ENCODE data around the gene PLXNB2. TPM values are rescaled to one million over a fixed set of nuclear protein-coding genes. Genes with fewer than 3 reads are reported as not detected.
"Not testable (repeated sequence)": the region's sequence is repeated elsewhere in the genome, so short reads cannot be mapped to it uniquely, and the experiment has no call there.

The PLXNB2 gene
- total RNA-seq, 4 donors from 2014 or later, result 105 to 199 (median 155) TPM

DNA sequence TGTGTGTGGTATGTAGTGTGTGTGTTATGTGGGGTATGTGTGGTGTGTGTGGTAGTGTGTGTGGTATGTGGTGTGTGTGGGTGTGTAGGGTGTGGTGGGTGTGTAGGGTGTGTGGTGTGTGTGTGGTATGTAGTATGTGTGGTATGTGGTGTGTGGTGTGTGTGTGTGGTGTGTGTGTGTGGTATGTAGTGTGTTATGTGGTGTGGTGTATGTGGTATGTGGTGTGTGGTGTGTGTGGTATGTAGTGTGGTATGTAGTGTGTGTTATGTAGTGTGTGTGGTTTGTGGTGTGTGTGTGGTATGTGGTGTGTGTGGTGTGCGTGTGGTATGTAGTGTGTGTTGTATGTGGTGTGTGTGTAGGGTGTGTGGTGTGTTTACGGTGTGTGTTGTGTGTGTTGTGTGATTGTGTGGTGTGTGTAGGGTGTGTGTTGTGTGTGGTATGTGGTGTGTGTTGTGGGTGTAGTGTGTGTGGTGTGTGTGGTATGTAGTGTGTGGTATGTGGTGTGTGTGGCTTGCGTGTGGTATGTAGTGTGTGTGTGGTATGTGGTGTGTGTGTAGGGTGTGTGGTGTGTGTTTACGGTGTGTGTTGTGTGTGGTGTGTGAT is 31.5 kb upstream of the PLXNB2 start:
- 93 to 96% methylated on average over 4 of the region's 4 CpGs for WGBS, 2 donors
- intact Hi-C loops (cut with DNase I; ENCODE audit: low total_unique reads), result no loop called here
- TF ChIP-seq POLR2A (IDR thresholded peaks at IDR 0.05), result no peak
- TF ChIP-seq, protein P1, sequence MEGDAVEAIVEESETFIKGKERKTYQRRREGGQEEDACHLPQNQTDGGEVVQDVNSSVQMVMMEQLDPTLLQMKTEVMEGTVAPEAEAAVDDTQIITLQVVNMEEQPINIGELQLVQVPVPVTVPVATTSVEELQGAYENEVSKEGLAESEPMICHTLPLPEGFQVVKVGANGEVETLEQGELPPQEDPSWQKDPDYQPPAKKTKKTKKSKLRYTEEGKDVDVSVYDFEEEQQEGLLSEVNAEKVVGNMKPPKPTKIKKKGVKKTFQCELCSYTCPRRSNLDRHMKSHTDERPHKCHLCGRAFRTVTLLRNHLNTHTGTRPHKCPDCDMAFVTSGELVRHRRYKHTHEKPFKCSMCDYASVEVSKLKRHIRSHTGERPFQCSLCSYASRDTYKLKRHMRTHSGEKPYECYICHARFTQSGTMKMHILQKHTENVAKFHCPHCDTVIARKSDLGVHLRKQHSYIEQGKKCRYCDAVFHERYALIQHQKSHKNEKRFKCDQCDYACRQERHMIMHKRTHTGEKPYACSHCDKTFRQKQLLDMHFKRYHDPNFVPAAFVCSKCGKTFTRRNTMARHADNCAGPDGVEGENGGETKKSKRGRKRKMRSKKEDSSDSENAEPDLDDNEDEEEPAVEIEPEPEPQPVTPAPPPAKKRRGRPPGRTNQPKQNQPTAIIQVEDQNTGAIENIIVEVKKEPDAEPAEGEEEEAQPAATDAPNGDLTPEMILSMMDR (IDR thresholded peaks at IDR 0.05), result no peak
- DNase-seq (ENCODE audit: low spot score in 2 of 2), result no peak
- no peak overlapping the region for H3K4me3 ChIP-seq (ENCODE audit: low read depth, poor library complexity, severe bottlenecking)

DNA sequence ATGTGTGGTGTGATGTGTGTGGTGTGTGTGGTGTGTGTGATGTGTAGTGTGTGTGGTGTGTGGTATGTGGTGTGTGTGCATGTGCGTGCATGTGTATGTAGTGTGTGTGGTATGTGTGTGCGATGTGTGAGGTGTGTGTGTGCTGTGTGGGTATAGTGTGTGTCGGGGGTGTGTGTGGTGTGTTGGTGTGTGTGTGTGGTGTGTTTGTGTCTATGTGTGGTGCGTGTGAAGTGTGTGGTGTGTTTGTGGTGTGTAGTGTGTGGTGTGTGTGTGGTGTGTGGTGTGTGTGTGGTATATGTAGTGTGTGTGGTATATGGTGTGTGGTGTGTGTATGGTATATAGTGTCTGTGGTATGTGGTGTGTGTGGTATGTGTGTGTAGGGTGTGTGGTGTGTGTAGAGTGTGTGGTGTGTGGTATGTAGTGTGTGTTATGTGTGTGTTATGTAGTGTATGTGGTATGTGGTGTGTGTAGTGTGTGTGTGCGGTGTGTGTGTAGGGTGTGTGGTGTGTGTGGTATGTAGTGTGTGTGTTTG is 30.7 kb upstream of the PLXNB2 start:
- WGBS, 2 donors, result 95% methylated on average over 5 of the region's 5 CpGs
- TF ChIP-seq POLR2A (IDR thresholded peaks at IDR 0.05), result no peak
- TF ChIP-seq, protein P1 (IDR thresholded peaks at IDR 0.05), result no peak
- intact Hi-C loops (cut with DNase I; ENCODE audit: low total_unique reads), result no loop called here
- DNase-seq (ENCODE audit: low spot score in 2 of 2), result no peak
- H3K4me3 ChIP-seq (ENCODE audit: low read depth, poor library complexity, severe bottlenecking), result no peak overlapping the region

DNA sequence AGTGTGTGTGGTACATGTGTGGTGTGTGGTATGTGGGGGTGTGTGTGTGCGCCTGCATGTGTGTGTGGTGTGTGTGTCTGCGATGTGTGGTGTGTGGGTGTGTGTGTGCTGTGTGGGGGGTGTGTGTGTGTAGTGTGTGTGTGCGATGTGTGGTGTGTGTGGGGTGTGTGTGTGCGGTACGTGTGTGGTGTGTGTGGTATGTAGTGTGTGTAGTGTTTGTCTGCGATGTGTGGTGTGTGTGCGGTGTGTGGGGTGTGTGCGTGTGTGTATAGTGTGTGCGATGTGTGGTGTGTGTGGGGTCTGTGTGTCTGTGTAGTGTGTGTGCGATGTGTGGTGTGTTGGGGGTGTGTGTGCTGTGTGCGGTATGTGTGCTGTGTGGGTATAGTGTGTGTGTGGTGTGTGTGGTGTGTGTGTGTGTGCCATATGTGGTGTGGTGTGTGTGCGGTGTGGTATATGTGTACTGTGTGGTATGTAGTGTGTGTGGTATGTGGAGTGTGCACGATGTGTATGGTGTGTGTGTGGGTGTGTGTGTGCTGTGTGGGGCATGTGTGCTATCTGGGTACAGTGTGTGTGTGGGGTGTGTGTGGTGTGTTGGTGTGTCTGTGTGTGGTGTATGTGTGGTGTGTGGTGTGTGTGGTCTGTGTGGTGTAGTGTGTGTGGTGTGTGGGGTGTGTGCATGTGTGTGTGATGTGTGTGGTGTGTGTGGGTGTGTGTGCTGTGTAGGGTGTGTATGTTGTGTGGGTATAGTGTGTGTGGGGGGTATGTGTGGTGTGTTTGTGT is 30.0 kb upstream of the PLXNB2 start:
- WGBS, 2 donors, result 93 to 95% methylated on average over 13 of the region's 13 CpGs
- no peak for DNase-seq (ENCODE audit: low spot score in 2 of 2)
- no peak for TF ChIP-seq POLR2A (IDR thresholded peaks at IDR 0.05)
- TF ChIP-seq, protein P1 (IDR thresholded peaks at IDR 0.05), result peak in 1 of 3 donors; percentile 8
- H3K4me3 ChIP-seq (ENCODE audit: low read depth, poor library complexity, severe bottlenecking), result no peak overlapping the region
- intact Hi-C loops (cut with DNase I; ENCODE audit: low total_unique reads), result no loop called here

DNA sequence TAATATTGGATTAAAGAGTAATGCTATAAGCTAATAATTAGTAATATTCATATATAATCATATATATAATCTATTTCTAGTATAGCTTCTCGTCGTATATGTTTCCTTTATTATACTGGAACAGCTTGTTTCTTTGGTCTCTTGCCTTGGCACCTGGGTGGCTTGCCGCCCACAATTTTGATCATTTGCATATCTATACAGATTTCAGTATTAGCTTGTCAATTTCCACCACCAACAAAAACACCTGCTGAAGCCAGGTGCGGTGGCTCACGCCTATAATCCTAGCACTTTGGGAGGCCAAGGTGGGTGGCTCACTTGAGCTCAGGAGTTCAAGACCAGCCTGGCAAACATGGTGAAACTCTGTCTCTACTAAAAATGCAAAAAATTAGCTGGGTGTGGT is 27.0 kb upstream of the PLXNB2 start:
- DNase-seq (ENCODE audit: low spot score in 2 of 2); intact Hi-C loops (cut with DNase I; ENCODE audit: low total_unique reads); H3K4me3 ChIP-seq (ENCODE audit: low read depth, poor library complexity, severe bottlenecking): not testable (repeated sequence)
- 58 to 61% methylated on average over 5 of the region's 5 CpGs for WGBS, 2 donors

DNA sequence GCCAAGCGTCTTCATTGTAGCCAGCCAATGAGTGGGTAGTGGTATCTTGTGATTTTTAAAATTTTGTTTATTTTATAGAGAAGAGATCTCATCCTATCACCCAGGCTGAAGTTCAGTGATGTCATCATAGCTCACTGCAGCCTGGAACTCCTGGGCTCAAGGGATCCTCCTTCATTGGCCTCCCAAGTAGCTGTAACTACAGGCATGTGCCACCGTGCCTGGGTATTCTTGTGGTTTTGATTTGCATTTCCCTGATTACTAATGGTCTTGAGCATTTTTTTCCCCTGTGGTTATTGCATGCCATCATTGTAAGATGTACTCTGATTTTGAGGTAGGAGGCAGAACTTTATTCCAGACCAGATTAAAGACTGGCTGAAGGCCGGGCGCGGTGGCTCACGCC is 21.8 kb upstream of the PLXNB2 start:
- TF ChIP-seq, protein P1 (IDR thresholded peaks at IDR 0.05), result no peak
- no peak for TF ChIP-seq POLR2A (IDR thresholded peaks at IDR 0.05)
- 92 to 93% methylated on average over 6 of the region's 6 CpGs for WGBS, 2 donors
- intact Hi-C loops (cut with DNase I; ENCODE audit: low total_unique reads), result loop anchor here (10.0 kb wide), 1 partner anchor 54 kb away; the partner anchor contains the start of gene MAPK11
- DNase-seq (ENCODE audit: low spot score in 2 of 2), result no peak
- no peak overlapping the region for H3K4me3 ChIP-seq (ENCODE audit: low read depth, poor library complexity, severe bottlenecking)

DNA sequence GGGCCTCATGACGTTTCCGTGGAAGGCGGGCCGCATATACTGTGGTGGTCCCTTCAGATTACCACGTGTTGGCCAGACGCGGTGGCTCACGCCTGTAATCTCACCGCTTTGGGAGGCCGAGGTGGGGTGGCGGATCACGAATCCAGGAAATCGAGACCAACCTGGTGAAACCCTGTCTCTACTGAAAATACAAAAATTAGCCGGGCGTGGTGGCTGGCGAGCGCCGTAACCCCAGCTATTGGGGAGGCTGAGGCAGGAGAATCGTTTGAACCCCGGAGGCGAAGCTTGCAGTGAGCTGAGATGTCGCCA is 20.2 kb upstream of the PLXNB2 start:
- WGBS, 2 donors, result 56 to 61% methylated on average over 22 of the region's 22 CpGs

More for the DNA sequence above, 20.2 kb upstream of the PLXNB2 start:
- H3K4me3 ChIP-seq (ENCODE audit: low read depth, poor library complexity, severe bottlenecking), result peak overlapping the region; percentile 56
- TF ChIP-seq, protein P1 (IDR thresholded peaks at IDR 0.05), result no peak
- no peak for TF ChIP-seq POLR2A (IDR thresholded peaks at IDR 0.05)
- no peak for DNase-seq (ENCODE audit: low spot score in 2 of 2)
- intact Hi-C loops (cut with DNase I; ENCODE audit: low total_unique reads), result loop anchor here (10.0 kb wide), 1 partner anchor 53 kb away; the partner anchor contains the start of gene MAPK11

Data from lower leg skin (tissue), 4 donors.